Purkinje cell (primary cell): ENCODE data around the gene CNTROB. TPM values are rescaled to one million over a fixed set of nuclear protein-coding genes. Genes with fewer than 3 reads are reported as not detected.

Experiments
- polyA plus RNA-seq: library from polyadenylated mRNA; unstranded; fragments of >200 nt; fragmentation: Nextera tagmentation; gene quantifications from 2 replicates; pipeline ENCODE4 v1.2.1, GENCODE V29; 2014

The CNTROB gene
- polyA plus RNA-seq, result 0.53 and 3.7 TPM in 2 replicates

GRCh38 chr17:7931709-7932482 is at the start of gene CNTROB, which contains the start of gene TRAPPC1:
Gene CNTROB, plus strand, starts transcription at chr17:7932206. Its CDS starts 874 bp downstream, at chr17:7933080.
Gene TRAPPC1, minus strand, starts transcription at chr17:7931946. Its CDS starts 117 bp downstream, at chr17:7931829.

DNA sequence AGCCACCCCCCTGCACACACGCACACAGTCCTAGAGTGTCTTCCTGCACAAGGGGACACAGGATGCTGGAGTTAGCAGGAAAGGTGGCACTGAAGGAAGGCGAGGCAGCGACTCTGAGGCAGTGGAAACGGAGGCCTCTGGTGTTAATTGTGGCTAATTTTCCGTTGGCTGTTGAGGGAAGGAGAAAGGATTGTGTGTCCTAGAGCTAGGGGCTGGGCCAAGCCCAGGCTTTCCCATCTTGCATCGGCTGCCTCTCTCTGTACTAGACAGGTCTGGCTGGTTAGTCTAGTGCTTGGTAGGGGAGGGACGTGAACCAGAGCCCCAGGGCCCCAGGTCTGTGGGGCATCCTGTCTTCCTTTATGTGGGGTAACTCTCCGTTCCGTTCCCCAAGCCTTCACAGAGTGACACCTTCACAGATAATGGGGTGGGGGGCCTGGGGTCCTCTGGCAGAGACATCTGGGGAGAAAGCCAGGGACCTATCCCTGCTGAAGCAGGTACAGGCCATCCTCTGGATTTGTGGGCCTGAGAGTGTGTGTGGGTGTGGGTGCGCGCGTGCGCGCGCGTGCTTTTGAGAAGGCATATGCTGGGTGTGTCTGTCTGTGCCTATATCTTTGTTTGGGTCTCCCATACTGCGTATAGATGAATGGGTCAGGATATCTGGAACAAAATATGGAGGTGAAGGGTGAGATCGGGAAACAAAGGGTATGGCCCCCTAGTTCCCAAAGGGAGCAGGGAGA is 43.7 kb upstream of the CNTROB start, which contains the start of gene CHD3:
Gene CHD3 (plus strand): TSS at position 606 of the 737 bp plus-strand sequence. CDS start 212 bp downstream, outside the sequence.

GRCh38 chr17:7915611-7916384 is 16.2 kb upstream of the CNTROB start, which contains the start of gene RNF227:
Gene RNF227, minus strand, starts transcription at chr17:7916289. Its CDS starts 94 bp downstream, at chr17:7916195.

DNA sequence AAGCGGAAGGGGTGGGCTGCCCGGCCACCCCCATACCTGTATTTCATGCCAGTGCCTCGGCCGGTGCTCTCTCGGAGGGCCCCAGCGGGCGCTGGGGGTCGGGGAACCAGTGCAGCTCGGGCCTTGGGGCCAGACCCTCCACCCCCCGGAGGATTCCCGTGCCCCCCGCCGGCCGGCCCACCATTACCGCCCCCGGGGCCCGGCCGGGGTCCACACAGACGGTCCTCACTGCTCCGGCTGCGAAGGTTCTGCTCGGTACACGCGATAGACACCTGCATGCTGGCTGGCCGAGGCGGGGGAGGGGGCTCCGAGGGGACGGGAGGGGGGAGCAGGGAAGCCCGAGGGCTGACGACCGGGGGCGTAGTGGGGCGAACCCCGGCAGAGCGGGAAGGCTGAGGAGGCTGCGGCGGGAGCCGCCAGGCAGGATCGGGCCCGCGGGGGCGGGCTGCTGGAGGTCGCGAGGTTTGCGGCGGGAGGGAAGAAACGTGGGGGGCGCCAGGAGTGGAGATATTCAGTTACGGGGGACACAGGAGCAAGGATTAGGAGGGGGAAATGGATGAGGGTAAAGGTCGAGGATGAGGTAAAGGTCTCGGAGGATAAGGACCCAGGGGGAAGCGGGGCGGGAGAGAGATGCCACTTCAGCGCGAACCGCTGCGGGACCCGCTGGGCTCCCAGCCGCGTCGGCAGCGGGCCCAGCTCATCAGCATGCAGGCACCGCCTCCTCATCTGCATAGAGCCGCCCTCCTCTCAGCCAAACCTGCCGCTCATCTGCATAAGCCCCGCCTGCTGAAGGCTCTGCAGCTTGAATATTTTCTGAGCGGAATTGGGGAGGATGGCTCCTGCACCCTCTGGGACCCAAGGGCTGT is 2.6 kb upstream of the CNTROB start, which contains the start of gene KCNAB3:
Gene KCNAB3 (minus strand): TSS at position 699 of the 866 bp plus-strand sequence. CDS start 421 bp downstream, at position 278.

Other genes starting within 250 kb of the CNTROB start
- gene TP53, start 244.7 kb upstream of the CNTROB start, polyA plus RNA-seq, result 3.0 and 3.7 TPM in 2 replicates
- 1.1 and 1.4 TPM in 2 replicates for gene WRAP53, start 243.7 kb upstream of the CNTROB start, polyA plus RNA-seq
- gene EFNB3, start 227.0 kb upstream of the CNTROB start, polyA plus RNA-seq, result 2.8 TPM in 1 of 2 replicates, not detected in the other
- gene DNAH2, start 214.5 kb upstream of the CNTROB start, polyA plus RNA-seq, result 0.16 TPM in 1 of 2 replicates, not detected in the other
- gene KDM6B, start 98.0 kb upstream of the CNTROB start, polyA plus RNA-seq, result 0.12 and 0.13 TPM in 2 replicates
- gene TMEM88, start 77.1 kb upstream of the CNTROB start, polyA plus RNA-seq, result 0.30 TPM in 1 of 2 replicates, not detected in the other
- 349 and 437 TPM in 2 replicates for gene NAA38, start 74.6 kb upstream of the CNTROB start, polyA plus RNA-seq
- gene CYB5D1, start 74.2 kb upstream of the CNTROB start, polyA plus RNA-seq, result 3.8 and 6.4 TPM in 2 replicates
- 4.2 and 5.0 TPM in 2 replicates for gene CHD3, start 43.4 kb upstream of the CNTROB start, polyA plus RNA-seq
- gene RNF227, start 15.9 kb upstream of the CNTROB start, polyA plus RNA-seq, result 0.75 and 0.94 TPM in 2 replicates
- 0.58 TPM in 1 of 2 replicates, not detected in the other for gene KCNAB3, start 2.4 kb upstream of the CNTROB start, polyA plus RNA-seq
- gene TRAPPC1, start 260 bp upstream of the CNTROB start, polyA plus RNA-seq, result 321 and 349 TPM in 2 replicates
- gene GUCY2D, start 70.4 kb downstream of the CNTROB start, polyA plus RNA-seq, result not detected in 2 replicates
- not detected in 2 replicates for gene ALOX15B, start 106.9 kb downstream of the CNTROB start, polyA plus RNA-seq
- gene ALOX12B, start 155.5 kb downstream of the CNTROB start, polyA plus RNA-seq, result 1.2 TPM in 1 of 2 replicates, not detected in the other
- not detected in 2 replicates for gene ALOXE3, start 186.3 kb downstream of the CNTROB start, polyA plus RNA-seq
- not detected in 2 replicates for gene HES7, start 191.9 kb downstream of the CNTROB start, polyA plus RNA-seq
- 0.32 and 0.97 TPM in 2 replicates for gene PER1, start 220.2 kb downstream of the CNTROB start, polyA plus RNA-seq
- 221 and 250 TPM in 2 replicates for gene VAMP2, start 230.7 kb downstream of the CNTROB start, polyA plus RNA-seq
- gene TMEM107, start 244.2 kb downstream of the CNTROB start, polyA plus RNA-seq, result 3.1 and 12.4 TPM in 2 replicates